Pancreas (tissue), 10 donors: ENCODE data around the gene SPDYE5. TPM values are rescaled to one million over a fixed set of nuclear protein-coding genes. Genes with fewer than 3 reads are reported as not detected.

Source experiments
- ATAC-seq, 4 donors: fragments of 200-7000 bp; cut with Tn5 transposase; one replicate each; pipeline versions ENCODE4 v1.8.0 to v1.9.1; 2020; ENCODE audit warnings: mild to moderate bottlenecking in 4 of 4, moderate library complexity in 4 of 4
- DNase-seq, 6 donors: peaks; one replicate each; pipeline ENCODE4 v3.0.0-alpha.2; 2020
- FAIRE-seq: peaks from 2 replicates; lab custom pipeline; 2012; peaks lifted over from hg19 to GRCh38; lab: Jason Lieb, UNC
- H3K27ac ChIP-seq, 4 donors: fragments of 200-600 bp; sonication (generic); 1 replicate in 3 of 4; 2 replicates in 1 of 4; pipeline versions ENCODE4 v1.5.0 to v1.8.0; 2020
- H3K27me3 ChIP-seq, 4 donors: fragments of 200-600 bp; one replicate each; pipeline ENCODE4 v1.8.0; 2021
- H3K36me3 ChIP-seq, 3 donors: fragments of 200-600 bp; sonication (generic) in 1 of 3; one replicate each; pipeline versions ENCODE4 v1.5.0 to v1.8.0; 2020 to 2021
- H3K4me1 ChIP-seq, 3 donors: fragments of 200-600 bp; one replicate each; pipeline ENCODE4 v1.8.0; 2021
- H3K4me3 ChIP-seq, 4 donors: fragments of 200-600 bp; sonication (generic) in 2 of 4; one replicate each; pipeline versions ENCODE4 v1.5.0 to v1.8.0; 2020 to 2021
- H3K9me3 ChIP-seq, 4 donors: fragments of 200-600 bp; one replicate each; pipeline ENCODE4 v1.8.0; 2021
- CTCF ChIP-seq, 4 donors: fragments of 200-600 bp; sonication (generic) in 3 of 4; IDR thresholded peaks; one replicate each; pipeline versions ENCODE4 v1.5.0 to v1.8.0; 2021; ENCODE audit warnings: antibody characterized with exemption in 4 of 4
- WGBS, 2 donors: extraction: QIAGEN DNeasy Blood & Tissue Kit; methylation state at CpG; one replicate each; pipeline ENCODE4 v1.1.7; 2013; 5-methylcytosine and 5-hydroxymethylcytosine counted together
- intact Hi-C, 3 donors: fragments of 100-400 bp; cut with DNase I; formaldehyde crosslinking; loops; one replicate each; pipeline versions ENCODE4 v1.11.1 to v1.14.2; 2022
- polyA plus RNA-seq, 2 donors: library from polyadenylated mRNA; stranded (reverse); fragments of 200-250 nt; gene quantifications; one replicate each; pipeline ENCODE4 v1.2.3, GENCODE V29; 2013
- total RNA-seq, 6 donors: library from RNA; stranded (reverse); fragmentation: NEBNext Ultra II Directional in 4 of 6; extraction: Animal tissue kit (Norgen Biotek cat#: 25700) in 4 of 6; gene quantifications; one replicate each; pipeline versions ENCODE4 v1.2.1 to v1.2.4, GENCODE V29; 2021 to 2023
- donor health status: healthy with polysubstance abuse.
- donor health status: DM: no; HTN: no; CAD: no; lungs with moderate emphysema.
- donor health status: DM: no; HTN: no; CAD: no.
- donor health status: control.
- donor health status: control.
- donor health status: Bipolar disorder and iron deficiency.
- donor health status: DM: yes; HTN: yes; CAD: no.
- donor health status: DM: no; HTN: no; CAD: no.
- donor health status: DM: no; HTN: no; CAD: no.
- donor health status: DM: yes; HTN: yes; CAD: no.

SPDYE5 gene
- total and polyA plus RNA-seq, 8 donors: 0.09 TPM; not detected in 7

GRCh38 chr7:75532639-75533038 is 40.5 kb downstream of the SPDYE5 start:
- intact Hi-C loops: no loop called here
- no peaks in the 10 kb centered on the region for H3K36me3 ChIP-seq
- ATAC-seq: no peak

GRCh38 chr7:75533926-75534325 is 41.8 kb downstream of the SPDYE5 start:
- Histone ChIP-seq H3K36me3 (no peaks in the 10 kb centered on the region), H3K4me3 (no peak overlapping the region), H3K4me1 (no peaks in the 10 kb centered on the region), H3K9me3 (no peaks in the 10 kb centered on the region), H3K27ac (no peak overlapping the region), H3K27me3 (no peaks in the 10 kb centered on the region)
- no peak for TF ChIP-seq CTCF (IDR thresholded peaks at IDR 0.05)
- WGBS, 2 donors: 82% methylated on average over 6 of the region's 6 CpGs
- intact Hi-C loops: no loop called here
- FAIRE-seq: no peak
- no peak for DNase-seq
- ATAC-seq: no peak

More at GRCh38 chr7:75532639-75533038, 40.5 kb downstream of the SPDYE5 start:
- peaks cover 0 to 2% (median 0%) of the 10 kb centered on the region in 3 donors for H3K4me1 ChIP-seq
- FAIRE-seq (no peak), DNase-seq (no peak)
- H3K4me3 ChIP-seq: no peak overlapping the region
- TF ChIP-seq CTCF (IDR thresholded peaks at IDR 0.05): no peak
- WGBS, 2 donors: 88 to 95% methylated on average over 4 of the region's 4 CpGs
- no peaks in the 10 kb centered on the region for H3K27me3 ChIP-seq
- H3K27ac ChIP-seq: no peak overlapping the region
- H3K9me3 ChIP-seq: no peaks in the 10 kb centered on the region

- WGBS, 2 donors: 65 to 75% methylated on average over 8 of the region's 8 CpGs
- Histone ChIP-seq H3K27ac (no peak overlapping the region), H3K4me1 (no peaks in the 10 kb centered on the region), H3K27me3 (no peaks in the 10 kb centered on the region), H3K9me3 (no peaks in the 10 kb centered on the region), H3K4me3 (no peak overlapping the region), H3K36me3 (no peaks in the 10 kb centered on the region)
- no peak for TF ChIP-seq CTCF (IDR thresholded peaks at IDR 0.05)
- intact Hi-C loops: no loop called here
- ATAC-seq (peak in 1 of 4 donors; percentile 36), DNase-seq (no peak), FAIRE-seq (no peak)
Observed at GRCh38 chr7:75534727-75535307, 42.7 kb downstream of the SPDYE5 start.

- WGBS, 2 donors: 93 to 96% methylated on average over 4 of the region's 4 CpGs
- H3K4me3 ChIP-seq: no peak overlapping the region
- no peaks in the 10 kb centered on the region for H3K36me3 ChIP-seq
- H3K9me3 ChIP-seq: no peaks in the 10 kb centered on the region
- ATAC-seq: no peak
- no peak overlapping the region for H3K27ac ChIP-seq
- no peaks in the 10 kb centered on the region for H3K27me3 ChIP-seq
- FAIRE-seq: no peak
- no peaks in the 10 kb centered on the region for H3K4me1 ChIP-seq
- no peak for DNase-seq
- TF ChIP-seq CTCF (IDR thresholded peaks at IDR 0.05): no peak
- intact Hi-C loops: no loop called here
Observed at GRCh38 chr7:75536491-75536890, 44.4 kb downstream of the SPDYE5 start.

DNA sequence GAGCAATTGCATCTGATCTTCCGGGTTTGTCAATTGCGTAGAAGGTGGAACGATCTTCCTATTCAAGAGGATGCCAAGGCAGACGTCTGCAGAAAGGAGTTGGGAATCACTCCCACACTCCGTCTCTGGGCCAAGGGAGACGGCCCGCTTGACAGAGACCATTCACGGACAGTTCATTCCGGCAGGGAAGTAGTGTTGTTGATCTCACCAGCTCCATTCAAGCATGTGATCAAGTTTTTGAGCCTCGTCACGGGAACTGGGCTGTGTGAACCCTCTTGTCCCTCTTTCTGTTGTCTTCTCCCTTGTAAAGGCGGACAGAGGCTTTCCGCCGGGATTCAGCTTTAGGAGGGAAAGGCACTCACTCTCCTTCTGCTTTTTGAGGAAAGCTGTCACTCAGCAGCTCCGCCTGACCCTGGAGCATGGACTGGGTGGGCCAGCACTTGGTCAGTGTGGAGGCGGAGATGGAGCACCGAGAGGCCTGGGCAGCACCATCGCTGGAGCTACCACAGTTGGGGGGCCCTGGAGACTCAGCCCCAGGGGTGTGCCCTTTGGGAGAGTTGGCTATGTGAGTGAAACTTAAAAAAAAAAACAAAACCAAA is 44.9 kb downstream of the SPDYE5 start:
- 81 to 92% methylated on average over 18 of the region's 18 CpGs for WGBS, 2 donors
- Histone ChIP-seq H3K9me3 (no peaks in the 10 kb centered on the region), H3K4me1 (no peaks in the 10 kb centered on the region), H3K36me3 (no peaks in the 10 kb centered on the region), H3K4me3 (no peak overlapping the region), H3K27ac (no peak overlapping the region), H3K27me3 (no peaks in the 10 kb centered on the region)
- intact Hi-C loops: no loop called here
- DNase-seq (no peak), ATAC-seq (no peak), FAIRE-seq (no peak)
- no peak for TF ChIP-seq CTCF (IDR thresholded peaks at IDR 0.05)
